Uterus (tissue), 2 donors: ENCODE data around the gene KLK10.

Experiments used
- CTCF ChIP-seq, 4 experiments: fragments of 200-600 bp in 2 of 4; fragments of 450-650 bp in 2 of 4; sonication (generic) in 2 of 4; IDR thresholded peaks; one replicate each; pipeline ENCODE4 v1.5.1; 2016 to 2019; ENCODE audit warnings: antibody characterized with exemption in 4 of 4, mild to moderate bottlenecking in 2 of 4, moderate library complexity in 1 of 4
- POLR2A ChIP-seq, 2 donors: fragments of 450-650 bp; IDR thresholded peaks; one replicate each; pipeline ENCODE4 v1.6.1; 2016; ENCODE audit warnings: antibody characterized with exemption in 2 of 2, mild to moderate bottlenecking in 1 of 2, moderate library complexity in 1 of 2

- no peak for TF ChIP-seq CTCF (IDR thresholded peaks at IDR 0.05)
- no peak for TF ChIP-seq POLR2A (IDR thresholded peaks at IDR 0.05)
Measured at GRCh38 chr19:51000981-51001380, 18.5 kb downstream of the KLK10 start.
